PC-3 (cell line): ENCODE data around the gene TMEM37.

ENCODE experiments used
- CTCF ChIP-seq: fragments of 300-600 bp; sonication (generic); conservative IDR thresholded peaks from 2 replicates; pipeline ENCODE4 v1.5.1; 2017; ENCODE audit warnings: antibody characterized with exemption, low read depth, mild to moderate bottlenecking, low read length
- EZH2phosphoT487 ChIP-seq: fragments of 300-600 bp; sonication (generic); IDR thresholded peaks from 2 replicates; pipeline ENCODE4 v1.6.1; 2018; ENCODE audit warnings: mild to moderate bottlenecking, antibody characterized with exemption, low read length, borderline replicate concordance

DNA sequence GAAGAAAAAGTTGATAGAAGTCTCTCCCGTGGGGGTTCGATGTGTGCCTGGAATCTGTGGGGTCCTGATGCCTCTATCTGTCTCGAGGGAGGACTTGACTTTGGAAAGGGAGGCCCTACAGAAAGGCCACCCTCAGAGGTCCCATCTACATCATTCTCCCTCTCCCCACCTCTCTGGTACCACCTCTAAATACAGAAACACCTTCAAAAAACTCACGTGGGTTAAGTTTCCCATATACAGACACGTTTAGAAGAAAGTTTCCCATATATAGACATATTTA, 5.3 kb upstream of the TMEM37 start:
- TF ChIP-seq CTCF: no peak
- no peak for TF ChIP-seq EZH2phosphoT487
